ENCODE data around the gene FOXN4.

Gene FOXN4

GRCh38 chr12:109277255-109277898 is 31.7 kb downstream of the FOXN4 start:
- no peak overlapping the region for H3K4me3 ChIP-seq (ENCODE audit: low read length)
- no peak for DNase-seq (ENCODE audit: low read depth)
- TF ChIP-seq, protein P1, sequence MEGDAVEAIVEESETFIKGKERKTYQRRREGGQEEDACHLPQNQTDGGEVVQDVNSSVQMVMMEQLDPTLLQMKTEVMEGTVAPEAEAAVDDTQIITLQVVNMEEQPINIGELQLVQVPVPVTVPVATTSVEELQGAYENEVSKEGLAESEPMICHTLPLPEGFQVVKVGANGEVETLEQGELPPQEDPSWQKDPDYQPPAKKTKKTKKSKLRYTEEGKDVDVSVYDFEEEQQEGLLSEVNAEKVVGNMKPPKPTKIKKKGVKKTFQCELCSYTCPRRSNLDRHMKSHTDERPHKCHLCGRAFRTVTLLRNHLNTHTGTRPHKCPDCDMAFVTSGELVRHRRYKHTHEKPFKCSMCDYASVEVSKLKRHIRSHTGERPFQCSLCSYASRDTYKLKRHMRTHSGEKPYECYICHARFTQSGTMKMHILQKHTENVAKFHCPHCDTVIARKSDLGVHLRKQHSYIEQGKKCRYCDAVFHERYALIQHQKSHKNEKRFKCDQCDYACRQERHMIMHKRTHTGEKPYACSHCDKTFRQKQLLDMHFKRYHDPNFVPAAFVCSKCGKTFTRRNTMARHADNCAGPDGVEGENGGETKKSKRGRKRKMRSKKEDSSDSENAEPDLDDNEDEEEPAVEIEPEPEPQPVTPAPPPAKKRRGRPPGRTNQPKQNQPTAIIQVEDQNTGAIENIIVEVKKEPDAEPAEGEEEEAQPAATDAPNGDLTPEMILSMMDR (conservative IDR thresholded peaks at IDR 0.05; ENCODE audit: low read depth, low read length), result no peak

DNA sequence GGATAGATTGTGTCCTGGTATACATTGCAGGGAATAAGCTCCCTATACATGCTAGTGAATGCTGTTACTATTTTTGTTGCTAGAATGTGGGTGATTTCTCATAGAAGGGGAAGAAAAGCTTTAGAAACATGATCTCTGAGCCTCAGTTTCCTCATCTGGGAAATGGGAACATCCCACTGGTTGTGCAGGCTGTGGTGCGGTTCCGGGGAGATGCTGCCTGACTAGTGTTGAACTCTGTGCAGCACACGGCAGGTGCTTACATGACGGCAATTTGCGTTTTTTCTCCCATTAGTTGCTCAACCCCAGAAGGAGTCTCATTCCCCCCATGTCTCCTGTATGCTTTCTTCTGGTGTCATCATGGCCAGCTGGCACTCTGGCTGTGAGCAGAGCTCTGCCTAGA is 32.9 kb downstream of the FOXN4 start:
- H3K4me3 ChIP-seq (ENCODE audit: low read length), result no peak overlapping the region
- no peak for DNase-seq (ENCODE audit: low read depth)
- TF ChIP-seq, protein P1 (conservative IDR thresholded peaks at IDR 0.05; ENCODE audit: low read depth, low read length), result no peak

DNA sequence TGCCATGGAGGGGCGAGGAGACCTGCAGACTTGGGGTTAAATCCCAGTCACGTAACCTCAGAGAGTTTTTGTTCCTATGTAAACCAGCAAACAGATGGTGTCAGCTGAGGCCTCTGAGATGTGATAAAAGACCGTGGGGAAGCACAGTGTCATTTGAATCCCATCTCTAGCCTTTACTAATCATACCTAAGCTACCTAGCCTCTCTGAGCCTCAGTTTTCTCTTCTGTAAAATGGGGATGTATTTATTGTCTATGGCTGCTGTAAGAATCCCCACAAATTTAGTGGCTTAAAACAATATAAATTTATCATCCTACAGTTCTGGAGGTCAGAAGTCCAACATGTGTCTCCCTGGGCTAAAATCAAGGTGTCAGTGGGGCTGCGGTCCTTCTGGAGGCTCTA is 33.9 kb downstream of the FOXN4 start:
- no peak overlapping the region for H3K4me3 ChIP-seq (ENCODE audit: low read length)
- TF ChIP-seq, protein P1 (conservative IDR thresholded peaks at IDR 0.05; ENCODE audit: low read depth, low read length), result no peak
- DNase-seq (ENCODE audit: low read depth), result no peak

DNA sequence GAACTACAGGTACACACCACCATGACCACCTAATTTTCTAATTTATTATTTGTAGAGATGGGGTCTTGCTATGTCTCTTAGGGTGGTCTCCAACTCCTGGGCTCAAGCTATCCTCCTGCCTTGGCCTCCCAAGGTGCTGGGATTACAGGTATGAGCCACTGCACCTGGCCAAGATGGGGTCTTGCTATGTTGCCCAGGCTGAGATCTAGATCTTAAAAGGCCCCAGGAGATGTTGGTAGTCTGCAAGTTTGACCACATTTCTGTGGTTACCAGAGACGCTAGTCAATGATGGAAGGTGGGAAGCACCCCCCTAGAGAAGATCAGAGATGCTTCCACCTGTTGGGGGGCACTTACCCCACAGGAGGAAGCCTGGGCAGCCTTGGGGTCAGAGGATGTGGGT is 34.7 kb downstream of the FOXN4 start:
- TF ChIP-seq, protein P1 (conservative IDR thresholded peaks at IDR 0.05; ENCODE audit: low read depth, low read length), result no peak
- no peak overlapping the region for H3K4me3 ChIP-seq (ENCODE audit: low read length)
- DNase-seq (ENCODE audit: low read depth), result no peak

DNA sequence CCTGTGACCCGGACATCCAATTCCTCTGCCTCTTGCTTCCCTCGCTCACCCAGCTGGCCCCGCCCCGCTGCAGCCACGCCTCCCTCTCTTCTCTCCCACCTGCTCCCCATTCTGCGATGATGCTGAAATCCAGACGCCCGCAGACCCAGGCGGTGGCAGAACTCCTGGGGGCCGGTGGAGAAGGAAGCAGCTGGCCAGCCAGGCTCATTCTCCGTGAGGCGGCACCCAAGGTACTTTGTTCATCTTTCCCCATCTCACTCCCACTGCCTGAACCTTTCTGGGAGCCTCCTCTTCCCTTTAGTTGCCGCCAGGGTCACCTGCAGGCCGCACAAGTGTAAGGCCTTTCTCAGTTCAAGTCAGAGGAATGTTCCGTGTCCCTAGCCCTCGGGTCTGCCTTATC is 35.7 kb downstream of the FOXN4 start:
- TF ChIP-seq, protein P1 (conservative IDR thresholded peaks at IDR 0.05; ENCODE audit: low read depth, low read length), result no peak
- H3K4me3 ChIP-seq (ENCODE audit: low read length), result no peak overlapping the region
- no peak for DNase-seq (ENCODE audit: low read depth)

- no peak for DNase-seq (ENCODE audit: low read depth)
- no peak overlapping the region for H3K4me3 ChIP-seq (ENCODE audit: low read length)
- TF ChIP-seq, protein P1 (conservative IDR thresholded peaks at IDR 0.05; ENCODE audit: low read depth, low read length), result no peak
Observed at GRCh38 chr12:109271418-109271817, 37.7 kb downstream of the FOXN4 start.

DNA sequence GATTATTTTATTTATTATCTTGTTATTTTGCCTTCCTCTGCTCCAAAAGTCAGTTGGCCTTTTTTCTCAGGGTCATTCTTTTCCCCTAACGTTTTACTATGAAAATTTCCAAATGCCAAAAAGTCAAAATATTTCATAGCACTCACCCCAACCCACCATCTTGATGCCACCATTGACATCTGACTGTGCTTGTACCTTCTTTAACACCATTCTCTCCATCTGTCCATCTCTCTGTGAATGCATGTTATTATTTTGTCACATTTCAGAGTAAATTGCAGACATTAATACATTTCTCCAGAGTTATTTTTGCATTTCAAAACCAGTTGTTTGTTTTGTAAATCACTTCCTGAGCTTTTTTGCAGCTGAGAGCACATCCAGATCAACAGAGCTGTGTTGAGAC is 38.6 kb downstream of the FOXN4 start:
- TF ChIP-seq, protein P1 (conservative IDR thresholded peaks at IDR 0.05; ENCODE audit: low read depth, low read length), result no peak
- no peak for DNase-seq (ENCODE audit: low read depth)
- H3K4me3 ChIP-seq (ENCODE audit: low read length), result no peak overlapping the region
